ENCODE data around the gene PDIA4.

GRCh38 chr7:149005427-149006344, 22.6 kb downstream of the PDIA4 start:
- peak; percentile 38 to 65 (median 61) for TF ChIP-seq POLR2AphosphoS5 (IDR thresholded peaks at IDR 0.05)
- TF ChIP-seq POLR2A (IDR thresholded peaks at IDR 0.05), result no peak
